ENCODE measurements around the gene OBSCN.

The OBSCN gene

GRCh38 chr1:228295201-228295600, 87.4 kb downstream of the OBSCN start:
- no peak for DNase-seq

GRCh38 chr1:228295981-228296380, 88.1 kb downstream of the OBSCN start:
- DNase-seq, result no peak

- DNase-seq, result no peak
These were observed 89.4 kb downstream of the OBSCN start for GRCh38 chr1:228297242-228297641.

GRCh38 chr1:228297822-228298221, 90.0 kb downstream of the OBSCN start:
- no peak for DNase-seq

GRCh38 chr1:228298471-228298870, 90.6 kb downstream of the OBSCN start:
- no peak for DNase-seq

- no peak for DNase-seq
These were observed 91.4 kb downstream of the OBSCN start for GRCh38 chr1:228299211-228299610.

GRCh38 chr1:228299901-228300300, 92.1 kb downstream of the OBSCN start:
- no peak for DNase-seq

- DNase-seq, result no peak
These were observed 94.2 kb downstream of the OBSCN start for GRCh38 chr1:228302086-228302485.

- DNase-seq, result no peak
These were observed 95.8 kb downstream of the OBSCN start for GRCh38 chr1:228303596-228303995.

GRCh38 chr1:228304225-228304624, 96.4 kb downstream of the OBSCN start:
- DNase-seq, result no peak

GRCh38 chr1:228304766-228305395, 97.0 kb downstream of the OBSCN start:
- DNase-seq, result no peak

GRCh38 chr1:228305721-228306152, 97.9 kb downstream of the OBSCN start:
- no peak for DNase-seq

- DNase-seq, result no peak
These were observed 98.7 kb downstream of the OBSCN start for GRCh38 chr1:228306275-228307217.

- no peak for DNase-seq
These were observed 99.6 kb downstream of the OBSCN start for GRCh38 chr1:228307218-228308023.

GRCh38 chr1:228308085-228308601, 100.3 kb downstream of the OBSCN start:
- no peak for DNase-seq

- DNase-seq, result no peak
These were observed 100.9 kb downstream of the OBSCN start for GRCh38 chr1:228308628-228309325.

GRCh38 chr1:228309326-228310067, 101.7 kb downstream of the OBSCN start:
- no peak for DNase-seq

- DNase-seq, result no peak
These were observed 102.4 kb downstream of the OBSCN start for GRCh38 chr1:228310162-228310792.

GRCh38 chr1:228311091-228311490, 103.2 kb downstream of the OBSCN start:
- DNase-seq, result no peak

GRCh38 chr1:228312136-228312764, 104.4 kb downstream of the OBSCN start:
- DNase-seq, result no peak
